EH (cell line): ENCODE measurements around the gene SLC35A3.
"Not testable (repeated sequence)": the region's sequence is repeated elsewhere in the genome, so short reads cannot be mapped to it uniquely, and the experiment has no call there.

Experiments used
- DNase-seq: peaks from one replicate; pipeline ENCODE4 v3.0.0-alpha.2; 2015; ENCODE audit warnings: low read depth

SLC35A3 gene

DNA sequence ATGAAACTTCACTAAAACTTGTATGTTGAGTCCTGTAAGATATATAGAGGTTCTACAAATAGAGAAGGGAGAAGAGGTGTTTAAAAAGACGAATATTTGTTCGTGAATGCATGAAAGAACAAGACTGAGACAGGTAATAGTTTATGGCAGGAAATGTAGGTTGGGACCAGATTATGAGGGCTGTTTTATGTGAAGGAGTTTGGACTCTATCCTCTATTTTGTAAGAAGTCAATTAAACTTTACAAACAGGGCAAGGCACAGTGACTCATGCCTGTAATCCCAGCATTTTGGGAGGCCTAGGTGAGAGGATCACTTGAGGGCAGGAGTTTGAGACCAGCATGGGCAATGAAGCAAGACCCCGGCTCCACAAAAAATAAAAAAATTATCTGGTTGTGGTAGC lies 5.7 kb downstream of the SLC35A3 start:
- DNase-seq = no peak

DNA sequence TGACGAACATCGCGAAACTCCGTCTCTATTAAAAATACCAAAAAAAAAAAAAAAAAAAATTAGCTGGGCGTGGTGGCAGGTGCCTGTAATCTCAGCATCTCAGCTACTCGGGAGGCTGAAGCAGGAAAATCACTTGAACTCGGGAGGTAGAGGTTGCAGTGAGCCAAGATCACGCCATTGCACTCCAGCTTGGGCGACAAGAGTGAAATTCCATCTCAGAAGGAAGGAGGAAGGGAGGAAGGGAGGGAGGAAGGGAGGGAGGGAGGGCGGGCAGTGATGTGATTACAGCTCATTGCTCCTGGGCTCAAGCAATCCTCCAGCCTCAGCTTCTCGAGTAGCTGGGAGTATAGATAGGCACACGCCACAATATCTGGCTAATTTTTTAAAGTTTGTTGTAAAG lies 7.5 kb downstream of the SLC35A3 start:
- DNase-seq = not testable (repeated sequence)

DNA sequence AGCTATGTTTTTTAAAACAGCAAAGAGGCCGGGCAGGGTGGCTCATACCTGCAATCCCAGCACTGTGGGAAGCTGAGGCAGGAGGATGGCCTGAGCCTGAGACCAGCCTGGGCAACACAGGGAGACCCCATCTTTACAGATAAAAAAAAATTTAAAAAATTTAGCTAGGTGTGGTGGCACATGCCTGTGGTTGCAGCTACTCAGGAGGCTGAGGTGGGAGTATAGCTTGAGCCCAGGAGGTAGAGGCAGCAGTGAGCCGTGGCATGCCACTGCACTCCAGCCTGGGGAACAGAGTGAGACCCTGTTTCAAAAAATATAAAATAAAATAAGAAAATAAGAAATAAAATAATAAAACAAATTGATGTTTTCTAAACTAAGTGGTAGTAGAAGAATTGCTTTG lies 8.4 kb downstream of the SLC35A3 start:
- DNase-seq = no peak

DNA sequence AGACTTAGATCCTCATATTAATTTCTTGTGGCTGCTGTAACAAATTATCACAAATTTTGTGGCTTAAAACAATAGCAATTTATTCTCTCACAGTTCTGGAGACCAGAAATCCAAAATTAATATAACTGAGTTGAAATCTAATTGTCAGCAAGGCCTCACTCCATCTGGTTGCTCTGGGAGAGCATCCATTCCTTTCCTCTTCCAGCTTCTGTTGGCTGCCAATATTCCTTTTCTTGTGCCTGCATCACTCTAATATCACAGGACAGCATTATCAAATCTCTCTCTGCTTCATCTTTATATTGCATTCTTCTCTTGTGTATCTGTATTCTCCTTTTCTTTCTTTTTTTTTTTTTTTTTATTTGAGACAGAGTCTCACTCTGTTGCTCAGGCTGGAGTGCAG lies 9.3 kb downstream of the SLC35A3 start:
- no peak for DNase-seq

DNA sequence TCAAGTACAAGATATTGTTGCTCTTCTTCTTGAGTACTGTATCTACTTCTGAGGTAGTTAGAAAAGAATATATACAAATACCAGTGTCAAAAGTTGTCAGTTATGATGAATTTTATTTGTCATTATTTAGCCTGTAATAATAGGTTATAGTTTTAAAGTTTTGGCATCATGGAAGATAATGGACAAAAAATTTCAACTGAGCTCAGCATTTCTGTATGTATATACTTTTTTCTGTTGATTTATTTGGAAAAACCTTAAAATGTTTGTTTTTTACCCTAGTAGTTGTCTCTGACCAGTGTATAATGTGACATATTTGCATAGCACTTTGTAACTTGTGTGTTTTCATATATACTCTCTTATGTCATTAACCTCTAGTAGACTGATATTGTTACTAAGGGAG lies 11.1 kb downstream of the SLC35A3 start:
- no peak for DNase-seq

DNA sequence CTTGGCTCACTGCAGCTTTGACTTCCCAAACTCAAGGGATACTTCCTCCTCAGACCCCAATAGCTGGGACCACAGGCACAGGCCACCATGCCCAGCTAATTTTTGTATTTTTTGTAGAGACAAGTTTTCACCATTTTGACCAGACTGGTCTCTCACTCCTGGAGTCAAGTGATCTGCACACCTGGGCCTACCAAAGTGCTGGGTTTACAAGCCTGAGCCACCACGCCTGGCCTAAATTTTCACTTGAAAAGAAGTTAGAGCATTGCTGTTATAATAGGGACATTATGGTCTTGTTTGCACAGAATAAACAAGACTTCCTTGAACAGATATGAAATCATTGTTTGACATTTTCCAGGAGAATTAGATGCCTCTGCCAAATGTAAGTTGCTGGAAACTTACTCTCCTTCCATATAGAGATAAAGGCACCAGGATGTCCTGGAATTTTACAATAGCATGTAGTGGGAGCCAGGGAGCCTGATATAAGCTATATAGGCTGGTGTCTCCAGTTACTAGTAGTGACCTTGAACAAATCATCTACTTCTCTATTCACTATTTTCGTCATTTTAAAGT lies 16.9 kb downstream of the SLC35A3 start:
- no peak for DNase-seq

DNA sequence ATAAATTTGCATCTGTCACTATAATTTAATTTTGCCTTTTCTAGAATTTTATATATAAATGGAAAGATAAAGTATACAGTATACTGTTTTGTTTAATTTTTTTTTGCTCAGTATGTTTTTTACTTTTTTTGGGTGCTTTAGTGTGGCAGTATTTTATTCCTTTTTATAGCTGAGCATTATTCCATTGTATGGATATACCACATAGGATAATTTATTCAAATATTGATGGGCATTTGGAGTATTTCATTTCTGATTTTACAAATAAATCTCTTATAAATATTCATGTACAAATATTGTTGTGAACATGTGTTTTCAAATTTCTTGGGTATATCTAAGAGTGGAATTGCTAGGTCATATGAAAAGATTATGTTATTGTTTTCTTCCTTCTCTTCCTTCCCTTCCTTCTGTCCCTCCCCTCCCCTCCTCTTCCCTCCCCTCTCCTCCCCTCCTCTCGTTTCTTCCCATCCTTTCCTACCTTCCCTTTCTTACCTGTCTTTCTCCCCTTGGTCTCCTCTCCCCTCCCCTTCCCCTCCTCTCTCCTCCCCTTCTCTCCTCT lies 18.5 kb downstream of the SLC35A3 start:
- no peak for DNase-seq

DNA sequence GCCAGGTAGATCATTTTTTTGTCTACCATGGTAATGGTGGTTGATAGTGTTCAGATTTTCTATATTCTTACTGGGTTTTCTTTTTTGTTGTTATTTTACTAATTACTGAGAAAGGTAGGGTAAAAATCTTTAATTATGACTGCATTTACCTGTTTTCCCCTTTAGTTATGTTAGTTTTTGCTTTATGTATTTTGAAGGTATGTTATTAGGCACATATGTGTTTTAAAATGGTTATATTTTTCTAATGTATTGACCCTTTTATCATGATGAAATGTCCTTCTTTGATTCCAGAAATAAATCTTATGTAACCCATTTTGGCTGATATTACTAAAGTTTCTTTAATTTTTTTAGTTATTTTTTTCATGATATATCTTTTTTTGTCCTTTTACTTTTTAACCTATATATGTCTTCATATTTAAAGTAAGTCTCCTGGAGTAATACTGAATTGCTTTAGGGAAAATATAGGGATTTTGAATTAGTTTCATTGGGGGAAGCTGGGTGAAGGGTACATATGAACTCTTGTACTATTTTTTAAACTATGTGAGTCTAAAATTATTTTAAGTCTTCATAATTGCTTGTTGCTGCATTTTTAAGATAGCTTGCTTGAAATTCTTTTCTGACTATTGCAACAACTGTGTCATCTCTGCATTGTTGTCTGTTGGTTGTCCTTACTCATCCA lies 22.4 kb downstream of the SLC35A3 start:
- DNase-seq = peak; percentile 31

DNA sequence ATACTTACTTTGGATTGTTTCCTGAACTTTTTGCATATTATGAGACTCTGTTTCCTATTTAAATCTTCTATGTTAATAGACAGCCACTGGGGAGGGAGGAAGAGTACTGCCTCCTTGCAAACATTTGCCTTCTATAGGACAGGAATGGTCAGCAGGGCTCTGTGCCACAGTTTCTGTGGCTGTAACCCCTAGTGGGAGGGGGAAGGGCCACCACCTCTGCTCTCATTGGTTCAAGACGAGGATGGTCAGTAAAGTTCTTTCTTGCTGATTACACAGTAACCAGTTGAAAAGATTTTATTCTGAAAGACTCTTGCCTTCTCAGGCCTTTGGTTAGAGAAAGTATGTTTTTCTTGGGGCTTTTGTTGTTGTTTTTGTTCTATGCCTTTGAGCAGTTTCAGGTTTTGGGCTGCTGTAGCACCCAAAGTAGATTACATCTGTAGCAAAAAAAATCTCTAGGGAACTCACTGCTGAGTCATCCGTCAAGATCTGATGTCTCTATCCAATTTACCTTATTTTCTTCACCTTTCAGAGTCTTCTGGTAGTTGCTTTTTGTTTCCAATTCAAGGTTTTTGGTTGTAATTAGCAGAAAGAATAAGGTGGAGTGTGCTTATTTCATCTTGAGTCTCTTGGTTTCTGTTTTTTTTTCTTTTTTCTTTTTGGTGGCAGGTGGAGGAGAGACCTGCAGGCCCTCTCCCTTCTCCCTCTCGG lies 23.1 kb downstream of the SLC35A3 start:
- DNase-seq = peak; percentile 3

DNA sequence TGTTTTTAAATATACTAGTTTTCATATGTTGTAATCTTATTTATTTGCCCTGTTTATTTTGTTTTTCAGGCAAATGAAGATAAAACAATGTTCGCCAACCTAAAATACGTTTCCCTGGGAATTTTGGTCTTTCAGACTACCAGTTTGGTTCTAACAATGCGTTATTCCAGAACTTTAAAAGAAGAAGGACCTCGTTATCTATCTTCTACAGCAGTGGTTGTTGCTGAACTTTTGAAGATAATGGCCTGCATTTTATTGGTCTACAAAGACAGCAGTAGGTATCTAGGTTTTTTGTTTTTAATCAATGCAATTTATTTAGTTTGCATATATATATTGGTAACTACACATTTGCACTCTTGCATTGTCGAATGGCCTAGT lies 23.7 kb downstream of the SLC35A3 start:
- no peak for DNase-seq

DNA sequence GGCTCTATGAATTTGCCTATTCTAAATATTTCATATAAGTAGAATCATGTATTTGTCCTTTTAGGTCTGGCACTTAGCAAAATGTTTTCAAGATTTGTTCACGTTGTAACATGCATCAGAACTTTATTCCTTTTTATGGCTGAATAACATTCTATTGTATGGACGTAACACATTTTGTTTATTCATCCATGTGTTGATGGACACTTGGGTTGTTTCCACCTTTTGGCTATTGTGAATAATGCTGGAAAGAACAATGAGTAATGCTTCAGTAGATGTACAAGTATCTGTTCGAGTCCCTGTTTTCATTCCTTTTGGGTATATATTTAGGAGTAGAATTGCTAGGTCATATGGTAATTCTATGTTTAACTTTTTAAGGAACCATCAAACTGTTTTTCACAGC lies 24.7 kb downstream of the SLC35A3 start:
- DNase-seq = no peak

DNA sequence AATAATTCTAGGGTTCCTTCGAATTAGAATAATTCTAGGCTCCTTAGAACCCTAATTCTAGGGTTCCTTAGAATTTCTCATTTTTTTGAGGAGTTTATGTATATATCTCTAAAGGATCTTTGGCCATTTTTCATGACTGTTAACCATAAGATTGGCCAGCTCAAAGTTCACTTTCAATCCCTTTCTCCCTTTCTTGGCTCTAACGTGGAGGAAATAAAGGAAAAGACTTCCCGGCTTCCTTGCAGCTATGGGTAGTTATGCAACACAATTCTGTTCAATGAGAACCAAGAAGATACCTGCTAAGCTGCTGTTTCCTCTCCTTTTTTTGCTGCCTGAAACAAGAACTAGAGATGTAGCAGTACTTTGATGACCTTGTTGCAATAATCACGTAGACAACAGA lies 27.2 kb downstream of the SLC35A3 start:
- no peak for DNase-seq

DNA sequence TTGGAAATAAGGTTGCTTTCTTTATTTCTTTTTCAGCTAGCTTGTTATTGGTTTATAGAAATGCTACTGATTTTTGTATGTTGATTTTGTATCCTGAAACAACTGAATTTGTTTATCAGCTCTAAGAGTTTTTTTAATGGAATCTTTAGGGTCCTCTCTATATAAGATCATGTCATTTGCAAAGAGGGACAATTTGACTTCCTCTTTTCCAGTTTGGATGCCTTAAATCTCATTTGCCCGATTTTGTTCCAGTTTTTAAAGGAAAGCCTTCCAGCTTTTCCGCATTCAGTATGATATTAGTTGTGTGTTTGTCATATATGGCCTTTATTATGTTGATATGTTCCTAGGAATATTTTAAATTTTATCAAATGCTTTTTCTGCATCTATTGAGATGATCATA lies 31.7 kb downstream of the SLC35A3 start:
- no peak for DNase-seq

DNA sequence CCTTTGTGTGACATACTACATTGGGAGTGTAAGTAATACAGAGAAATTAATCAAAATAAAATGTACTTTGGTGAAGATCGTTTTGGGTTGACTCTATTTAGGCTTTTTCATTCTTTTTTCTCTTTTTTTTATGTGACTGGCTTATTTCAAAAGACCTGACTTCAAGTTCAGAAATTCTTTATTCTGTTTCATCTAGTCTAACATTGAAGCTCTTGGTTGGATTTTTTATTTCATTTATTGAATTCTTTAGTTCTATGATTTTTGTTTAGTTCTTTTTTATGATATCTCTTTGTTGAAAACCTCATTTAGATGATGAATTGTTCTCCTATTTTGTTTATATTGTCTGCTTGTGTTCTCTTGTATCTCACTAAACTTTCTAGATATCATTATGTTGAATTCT lies 35.6 kb downstream of the SLC35A3 start:
- DNase-seq = no peak

DNA sequence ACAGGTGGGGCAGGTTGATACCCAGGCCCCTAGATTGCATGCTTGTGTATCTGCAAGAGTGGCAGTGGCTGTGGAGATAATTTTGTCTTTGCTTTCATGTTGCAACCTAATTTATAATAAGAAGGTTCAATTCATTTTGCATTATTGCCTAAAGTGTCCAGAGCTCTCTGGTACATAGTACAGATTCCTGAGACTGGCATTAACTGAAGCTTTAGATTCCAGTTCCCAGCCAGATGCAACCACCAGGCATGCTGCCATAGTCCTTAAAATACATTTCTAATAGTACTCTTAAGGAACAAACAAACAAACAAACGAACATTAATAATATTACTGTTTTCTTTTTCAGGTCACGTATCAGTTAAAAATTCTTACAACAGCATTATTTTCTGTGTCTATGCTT lies 36.9 kb downstream of the SLC35A3 start:
- DNase-seq = no peak

DNA sequence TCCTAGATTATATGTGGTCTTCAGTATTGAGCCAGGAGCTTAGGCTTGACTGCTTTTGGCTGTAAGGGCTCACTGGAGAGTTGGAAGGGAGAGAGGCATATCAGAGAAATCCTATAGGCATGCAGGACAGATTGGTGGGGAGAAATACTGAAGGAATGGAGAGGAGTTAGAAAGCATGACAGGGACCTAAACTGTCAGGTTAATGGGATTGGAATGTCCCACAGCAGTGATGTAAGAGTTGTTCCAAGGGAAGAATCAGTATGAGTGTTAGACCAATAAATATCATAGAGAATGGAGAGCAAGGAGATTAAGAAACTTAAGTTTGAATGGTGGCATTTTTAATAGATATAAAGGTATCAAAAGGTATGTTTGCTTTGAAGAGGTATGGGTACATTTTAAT lies 39.7 kb downstream of the SLC35A3 start:
- DNase-seq = peak; percentile 74

DNA sequence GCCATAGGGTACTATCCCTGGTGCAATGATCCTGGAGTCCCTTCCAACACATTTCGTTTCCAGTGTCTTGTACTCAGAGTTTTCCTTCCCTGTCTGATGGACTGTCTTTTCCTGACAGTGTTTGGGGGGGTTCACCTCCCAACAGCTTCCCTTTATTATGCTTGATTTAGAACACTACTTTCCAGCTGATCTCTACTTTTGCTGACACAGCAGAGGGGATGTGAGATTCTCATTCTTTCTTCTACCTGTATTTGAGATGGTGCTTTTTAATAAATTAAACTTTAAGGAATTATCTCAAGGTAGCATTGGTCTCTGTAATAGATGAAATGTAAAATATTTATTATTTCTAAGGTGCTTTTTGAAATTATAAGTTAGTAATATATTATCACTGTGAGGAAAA lies 41.0 kb downstream of the SLC35A3 start:
- DNase-seq = no peak

DNA sequence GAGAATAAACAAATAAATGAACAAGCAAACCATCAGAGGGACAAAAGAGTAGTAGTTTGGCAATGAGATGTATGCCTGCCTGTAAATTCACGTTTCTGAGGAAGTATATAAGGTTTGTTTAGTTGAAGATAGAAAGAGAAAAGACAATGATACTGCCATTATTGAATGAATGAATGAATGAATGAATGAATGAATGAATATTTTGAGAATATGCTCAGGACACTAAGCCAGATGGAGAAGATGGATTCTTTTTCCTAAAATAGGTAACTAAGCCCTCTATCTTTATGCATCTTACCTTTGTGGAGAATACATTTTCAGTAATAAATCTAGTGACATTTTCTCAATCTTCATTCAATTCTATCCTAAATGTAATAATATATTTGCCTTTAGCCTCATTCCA lies 49.4 kb downstream of the SLC35A3 start:
- no peak for DNase-seq

DNA sequence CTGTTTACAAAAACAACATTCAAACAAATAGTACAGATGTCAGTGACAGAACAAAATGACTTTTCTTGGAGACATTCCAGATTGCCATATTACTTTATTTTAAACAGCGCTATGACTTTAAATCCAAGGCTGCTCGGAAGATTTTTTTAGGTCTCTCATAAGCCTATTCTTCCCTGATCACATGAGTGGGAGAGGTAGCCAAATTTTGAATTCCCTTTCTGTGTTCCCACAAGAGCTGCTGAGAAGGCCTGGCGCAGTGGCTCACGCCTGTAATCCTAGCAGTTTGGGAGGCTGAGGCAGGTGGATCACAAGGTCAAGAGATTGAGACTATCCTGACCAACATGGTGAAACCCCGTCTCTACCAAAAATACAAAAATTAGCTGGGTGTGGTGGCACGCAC lies 53.7 kb downstream of the SLC35A3 start:
- DNase-seq = no peak

DNA sequence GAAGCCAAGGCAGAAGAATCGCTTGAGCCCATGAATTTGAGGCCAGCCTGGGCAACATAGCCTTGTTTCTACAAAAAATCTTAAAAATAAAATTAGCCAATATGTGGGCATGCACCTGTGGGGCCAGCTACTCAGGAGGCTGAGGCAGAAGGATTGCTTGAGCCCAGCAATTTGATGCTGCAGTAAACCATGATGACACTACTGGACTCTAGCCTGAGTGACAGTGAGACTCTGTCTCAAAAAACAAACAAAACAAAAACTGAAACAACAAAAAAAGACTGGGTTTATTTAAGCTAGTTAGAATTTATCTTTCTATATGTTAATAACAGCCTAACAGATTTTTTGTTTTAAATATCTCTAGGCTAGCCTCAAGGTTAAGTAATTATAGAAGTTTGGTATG lies 57.4 kb downstream of the SLC35A3 start:
- DNase-seq = no peak

DNA sequence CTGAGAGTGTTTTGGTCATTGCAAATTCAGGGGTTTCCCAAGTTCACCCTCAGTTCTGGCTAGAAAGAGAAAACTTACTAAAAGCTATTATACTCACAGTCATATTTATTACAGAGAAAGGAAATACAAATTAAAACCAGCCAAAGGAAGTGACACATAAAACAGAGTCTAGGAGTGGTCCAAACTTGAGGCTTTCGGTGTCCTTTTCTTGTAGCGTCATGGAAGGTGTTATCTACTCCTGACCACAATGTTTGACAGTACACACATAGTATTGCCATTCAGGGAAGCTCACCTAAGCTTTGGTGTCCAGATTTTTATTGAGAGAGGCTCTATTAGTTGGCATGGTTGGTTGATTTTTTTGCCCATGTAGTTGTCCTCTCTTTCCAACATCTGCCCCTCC lies 59.0 kb downstream of the SLC35A3 start:
- DNase-seq = no peak

DNA sequence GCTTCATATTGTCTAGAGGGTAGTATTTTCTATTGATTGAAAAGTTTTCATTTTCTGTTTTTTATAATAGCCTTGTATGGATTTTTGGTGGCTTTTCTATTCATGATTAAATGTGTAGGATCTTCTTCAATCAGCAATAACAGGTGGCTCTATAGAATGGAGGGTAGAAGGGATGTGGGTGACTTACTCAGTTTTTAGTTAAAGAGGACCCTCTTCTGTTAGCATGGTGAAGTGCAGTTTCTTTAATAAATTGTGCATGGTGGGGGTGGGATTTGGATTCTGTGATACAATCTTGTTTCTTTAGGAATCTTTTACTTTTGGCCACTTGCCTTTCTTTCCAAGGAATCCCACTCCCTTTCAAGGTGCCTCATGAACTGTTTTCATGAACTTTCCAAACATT lies 64.7 kb downstream of the SLC35A3 start:
- peak; percentile 31 for DNase-seq

DNA sequence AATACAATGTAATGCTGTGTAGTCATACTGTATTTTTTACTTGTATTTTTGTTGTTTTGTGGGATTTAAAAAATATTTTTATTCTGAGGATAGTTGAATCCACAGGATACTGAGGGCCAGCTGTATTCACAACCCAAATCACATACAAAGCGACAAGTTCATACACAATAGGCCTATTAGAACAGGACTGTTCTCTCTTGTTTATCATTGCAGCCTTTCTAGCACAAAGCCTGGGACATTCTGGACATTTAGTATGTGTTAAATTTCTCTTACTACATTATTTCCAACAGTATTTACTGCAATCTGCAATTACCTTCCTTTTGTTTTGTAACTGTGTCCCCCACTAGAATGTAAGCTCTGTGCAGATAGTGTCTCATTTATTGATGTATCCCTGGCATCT lies 65.4 kb downstream of the SLC35A3 start:
- DNase-seq = no peak
